ENCODE measurements around the gene GCNT2. TPM values are rescaled to one million over a fixed set of nuclear protein-coding genes. Genes with fewer than 3 reads are reported as not detected.
A peak's percentile ranks its signal among the peaks of the same experiment; 100 is the strongest.

Gene GCNT2
- total RNA-seq, 1 donor from 2014 or later, result 27.4 TPM

DNA sequence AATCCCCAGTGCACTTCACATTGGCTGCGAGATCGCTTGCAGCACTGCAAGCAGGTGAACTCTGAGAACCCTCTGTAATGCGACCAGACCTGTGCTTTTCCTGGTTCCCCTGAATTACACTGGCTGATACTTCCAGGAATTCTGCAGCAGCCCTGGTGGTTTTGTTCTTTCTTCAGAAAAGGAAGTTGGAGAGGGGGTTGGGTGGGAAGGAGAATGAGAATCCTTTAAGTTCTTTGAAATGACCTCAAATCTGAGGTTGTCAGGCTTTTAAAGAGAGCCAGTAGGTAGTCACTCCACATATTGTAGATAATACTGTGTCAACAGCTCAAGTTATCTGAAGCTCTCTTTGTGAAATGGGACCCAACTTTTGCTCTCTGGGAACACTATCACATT, 62.4 kb downstream of the GCNT2 start:
- Histone ChIP-seq H3K4me1 (peaks cover 8% of the 10 kb centered on the region), H3K4me3 (no peak overlapping the region), H3K36me3 (no peaks in the 10 kb centered on the region), H3K27me3 (no peaks in the 10 kb centered on the region), H3K27ac (no peak overlapping the region), H3K9me3 (no peaks in the 10 kb centered on the region)
- TF ChIP-seq, protein P1, sequence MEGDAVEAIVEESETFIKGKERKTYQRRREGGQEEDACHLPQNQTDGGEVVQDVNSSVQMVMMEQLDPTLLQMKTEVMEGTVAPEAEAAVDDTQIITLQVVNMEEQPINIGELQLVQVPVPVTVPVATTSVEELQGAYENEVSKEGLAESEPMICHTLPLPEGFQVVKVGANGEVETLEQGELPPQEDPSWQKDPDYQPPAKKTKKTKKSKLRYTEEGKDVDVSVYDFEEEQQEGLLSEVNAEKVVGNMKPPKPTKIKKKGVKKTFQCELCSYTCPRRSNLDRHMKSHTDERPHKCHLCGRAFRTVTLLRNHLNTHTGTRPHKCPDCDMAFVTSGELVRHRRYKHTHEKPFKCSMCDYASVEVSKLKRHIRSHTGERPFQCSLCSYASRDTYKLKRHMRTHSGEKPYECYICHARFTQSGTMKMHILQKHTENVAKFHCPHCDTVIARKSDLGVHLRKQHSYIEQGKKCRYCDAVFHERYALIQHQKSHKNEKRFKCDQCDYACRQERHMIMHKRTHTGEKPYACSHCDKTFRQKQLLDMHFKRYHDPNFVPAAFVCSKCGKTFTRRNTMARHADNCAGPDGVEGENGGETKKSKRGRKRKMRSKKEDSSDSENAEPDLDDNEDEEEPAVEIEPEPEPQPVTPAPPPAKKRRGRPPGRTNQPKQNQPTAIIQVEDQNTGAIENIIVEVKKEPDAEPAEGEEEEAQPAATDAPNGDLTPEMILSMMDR (IDR thresholded peaks at IDR 0.05), result no peak
- ATAC-seq (peak; percentile 38), DNase-seq (no peak)
- intact Hi-C loops (cut with DNase I), result no loop called here

DNA sequence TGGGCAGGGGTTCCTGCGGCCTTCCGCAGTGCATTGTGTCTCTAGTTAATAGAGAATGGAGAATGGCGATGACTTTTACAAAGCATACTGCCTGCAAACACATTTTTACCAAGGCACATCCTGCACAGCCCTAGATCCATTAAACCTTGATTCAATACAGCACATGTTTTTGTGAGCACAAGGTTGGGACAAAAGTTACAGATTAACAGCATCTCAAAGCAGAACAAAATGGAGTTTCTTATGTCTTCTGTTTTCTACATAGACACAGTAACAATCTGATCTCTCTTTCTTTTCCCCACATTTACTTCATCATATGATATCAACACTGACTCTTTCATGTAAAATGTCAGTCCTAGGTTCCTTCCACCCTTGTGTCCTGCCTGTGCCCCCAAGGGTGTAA, 63.5 kb downstream of the GCNT2 start:
- ATAC-seq, result no peak
- TF ChIP-seq, protein P1 (IDR thresholded peaks at IDR 0.05), result no peak
- no peak overlapping the region for H3K27ac ChIP-seq
- intact Hi-C loops (cut with DNase I), result no loop called here
- H3K36me3 ChIP-seq, result no peaks in the 10 kb centered on the region
- no peaks in the 10 kb centered on the region for H3K27me3 ChIP-seq
- H3K9me3 ChIP-seq, result no peaks in the 10 kb centered on the region
- no peak overlapping the region for H3K4me3 ChIP-seq
- H3K4me1 ChIP-seq, result peaks cover 8% of the 10 kb centered on the region
- no peak for DNase-seq

DNA sequence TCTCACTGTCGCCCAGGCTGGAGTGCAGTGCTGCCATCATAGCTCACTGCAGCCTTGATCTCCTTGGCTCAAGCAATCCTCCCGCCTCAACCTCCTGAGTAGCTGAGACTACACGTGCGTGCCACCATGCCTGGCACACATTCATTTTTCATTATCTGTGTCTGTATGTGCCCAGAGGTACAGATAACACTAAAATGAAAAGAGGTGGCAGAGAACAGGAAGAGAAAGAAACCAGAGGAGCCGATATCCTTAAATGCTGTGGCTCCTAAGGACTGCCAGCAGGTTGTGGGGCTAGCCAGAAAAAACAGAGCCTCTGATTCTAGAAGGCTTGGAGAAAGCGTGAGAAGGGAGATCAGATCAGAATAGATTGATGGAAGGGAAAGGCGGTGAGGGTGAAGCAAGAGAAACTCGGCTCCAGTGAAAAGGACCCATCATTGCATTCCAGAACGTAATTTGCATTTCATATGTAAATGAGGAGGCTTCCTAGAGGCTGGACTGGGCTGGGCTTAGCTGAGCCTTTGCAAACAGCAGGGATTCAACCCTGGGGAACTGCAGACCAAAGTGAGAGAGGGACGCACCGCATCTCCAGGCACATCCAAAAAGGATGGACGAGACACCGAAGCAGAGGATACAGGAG, 64.2 kb downstream of the GCNT2 start:
- intact Hi-C loops (cut with DNase I), result no loop called here
- DNase-seq (no peak), ATAC-seq (no peak)
- Histone ChIP-seq H3K27me3 (no peaks in the 10 kb centered on the region), H3K27ac (no peak overlapping the region), H3K4me3 (no peak overlapping the region), H3K36me3 (no peaks in the 10 kb centered on the region), H3K9me3 (no peaks in the 10 kb centered on the region), H3K4me1 (peaks cover 8% of the 10 kb centered on the region)
- TF ChIP-seq, protein P1 (IDR thresholded peaks at IDR 0.05), result no peak

DNA sequence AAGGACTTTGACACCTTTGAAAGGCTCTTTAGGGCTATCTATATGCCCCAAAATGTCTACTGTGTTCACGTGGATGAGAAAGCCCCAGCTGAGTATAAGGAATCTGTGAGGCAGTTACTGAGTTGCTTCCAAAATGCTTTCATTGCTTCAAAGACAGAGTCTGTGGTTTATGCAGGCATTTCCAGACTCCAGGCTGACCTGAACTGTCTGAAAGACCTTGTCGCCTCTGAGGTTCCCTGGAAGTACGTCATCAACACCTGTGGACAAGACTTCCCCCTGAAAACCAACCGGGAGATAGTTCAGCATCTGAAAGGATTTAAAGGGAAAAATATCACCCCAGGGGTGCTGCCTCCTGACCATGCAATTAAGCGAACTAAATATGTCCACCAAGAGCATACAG, 65.2 kb downstream of the GCNT2 start:
- H3K27ac ChIP-seq, result no peak overlapping the region
- intact Hi-C loops (cut with DNase I), result no loop called here
- H3K36me3 ChIP-seq, result no peaks in the 10 kb centered on the region
- no peak for DNase-seq
- H3K4me1 ChIP-seq, result peaks cover 8% of the 10 kb centered on the region
- TF ChIP-seq, protein P1 (IDR thresholded peaks at IDR 0.05), result no peak
- no peak for ATAC-seq
- H3K4me3 ChIP-seq, result no peak overlapping the region
- no peaks in the 10 kb centered on the region for H3K27me3 ChIP-seq
- H3K9me3 ChIP-seq, result no peaks in the 10 kb centered on the region

DNA sequence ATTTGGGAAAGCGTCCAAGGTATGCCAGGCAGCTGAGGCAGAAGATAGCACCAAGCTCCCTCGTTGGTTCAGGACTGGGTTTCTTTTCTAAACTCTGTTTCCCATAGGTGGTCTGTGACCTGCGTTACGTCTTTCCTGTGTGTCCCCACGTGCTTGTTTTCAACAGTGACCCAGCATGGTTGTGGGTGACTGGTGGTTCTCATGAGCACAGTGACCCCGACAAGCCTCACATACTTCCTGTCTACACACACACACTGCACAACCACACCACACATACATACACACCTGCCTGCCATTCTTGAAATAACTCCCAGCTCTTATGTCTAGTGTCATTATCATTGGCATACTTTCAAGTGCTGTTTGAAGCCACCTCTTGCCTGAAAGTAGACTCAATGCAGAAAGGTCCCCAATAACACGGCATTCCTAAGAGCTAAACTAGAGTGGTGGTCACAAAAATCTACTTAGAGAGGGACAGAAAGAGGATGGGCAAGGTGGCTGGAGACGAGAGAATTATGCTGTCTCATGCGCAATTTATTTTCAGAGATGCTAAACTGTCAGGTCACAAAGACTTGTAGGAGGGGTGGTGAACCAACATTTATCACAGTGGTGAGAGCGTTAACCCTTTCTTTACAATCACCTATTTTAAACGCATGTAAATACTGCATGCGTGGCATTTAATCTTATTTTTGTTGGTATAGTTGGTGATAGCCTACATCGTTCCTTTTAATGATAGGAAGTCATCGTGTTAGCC, 66.7 kb downstream of the GCNT2 start:
- Histone ChIP-seq H3K4me1 (peaks cover 6% of the 10 kb centered on the region), H3K27me3 (no peaks in the 10 kb centered on the region), H3K36me3 (no peaks in the 10 kb centered on the region), H3K27ac (no peak overlapping the region), H3K4me3 (no peak overlapping the region), H3K9me3 (no peaks in the 10 kb centered on the region)
- TF ChIP-seq, protein P1 (IDR thresholded peaks at IDR 0.05), result no peak
- peak; percentile 74 for ATAC-seq
- DNase-seq, result no peak
- intact Hi-C loops (cut with DNase I), result no loop called here

Measured in upper lobe of right lung (tissue), 1 donor.